HG03460 (cell line): ENCODE measurements around the gene IRF5.
"Not testable (repeated sequence)": the region's sequence is repeated elsewhere in the genome, so short reads cannot be mapped to it uniquely, and the experiment has no call there.

Experiments used
- ATAC-seq: cut with Tn5 transposase; IDR thresholded peaks from one replicate; pipeline ENCODE4 v1.9.1; 2021; ENCODE audit not compliant: unreplicated experiment

IRF5 gene

DNA sequence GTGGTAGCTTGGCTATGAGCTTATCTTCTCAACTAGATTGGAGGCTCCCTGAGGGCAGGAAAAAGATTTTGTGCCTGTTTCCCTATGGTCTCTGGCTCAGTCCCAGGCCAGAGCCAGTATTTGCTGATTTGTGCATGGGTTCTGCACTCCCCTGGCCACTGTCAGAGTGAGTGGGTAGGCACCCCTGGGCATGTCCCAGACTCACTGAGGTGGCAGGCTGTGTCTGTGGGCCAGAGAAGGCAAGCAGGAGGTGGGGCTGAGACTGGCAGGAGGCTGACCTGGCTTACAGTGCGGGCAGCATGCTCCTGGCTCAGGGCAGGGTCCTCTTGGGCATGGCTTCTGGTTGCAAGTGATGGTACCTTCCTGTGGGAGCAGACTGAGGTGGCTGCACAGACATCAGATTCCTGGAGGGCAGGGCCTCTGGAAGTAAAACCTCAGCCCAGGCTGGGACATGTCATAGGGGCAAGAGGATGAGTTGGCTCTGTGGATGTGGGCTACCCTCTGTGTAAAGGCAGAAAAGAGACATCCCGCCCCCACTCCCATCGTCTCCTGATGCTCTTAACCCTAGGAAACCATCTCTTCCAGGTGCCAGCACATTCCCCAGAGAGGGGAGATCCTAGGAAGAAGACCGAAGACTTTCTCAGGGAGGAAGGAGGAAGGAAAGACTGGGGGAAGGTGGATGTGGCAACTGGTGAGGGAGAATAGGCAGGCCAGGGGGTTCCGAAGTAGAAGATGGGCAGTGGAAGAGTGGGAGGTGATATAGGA is 31.5 kb upstream of the IRF5 start:
- no peak for ATAC-seq

DNA sequence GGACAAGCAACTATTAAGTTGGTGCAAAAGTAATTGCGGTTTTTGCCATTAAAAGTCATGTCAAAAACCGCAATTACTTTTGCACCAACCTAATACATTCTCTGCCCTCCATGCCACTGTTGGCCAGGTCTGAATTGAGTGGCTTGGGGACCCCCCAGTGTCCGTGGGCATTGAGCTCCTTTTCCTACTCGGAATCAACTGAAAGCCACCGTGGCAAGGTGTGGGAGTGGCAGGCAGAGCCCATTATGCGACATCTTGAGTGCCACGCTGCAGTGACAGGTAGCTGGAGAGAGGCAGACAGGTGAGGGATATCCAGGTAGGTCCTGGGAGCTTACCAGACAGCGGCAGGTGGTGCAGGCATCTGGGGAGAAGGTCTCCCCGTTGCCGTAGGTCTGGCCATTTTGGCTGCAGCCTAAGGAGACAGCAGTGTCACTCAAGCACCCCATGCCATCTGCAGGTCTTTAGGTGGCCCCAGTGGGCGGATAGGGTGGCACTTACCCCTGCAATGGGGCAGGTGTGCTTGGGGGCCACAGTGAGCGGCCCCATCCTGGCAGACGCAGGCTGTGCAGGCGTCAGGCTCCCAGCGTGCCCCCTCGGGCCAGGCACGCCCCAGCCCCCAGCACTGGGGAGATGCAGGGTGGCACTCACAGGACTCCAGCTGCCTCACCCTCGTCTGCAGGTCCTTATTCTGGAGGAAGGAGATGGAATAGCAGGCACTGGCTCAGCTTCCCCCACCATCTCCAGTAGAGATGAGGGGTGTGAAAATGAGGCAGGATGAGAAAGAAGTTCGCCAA is 30.8 kb upstream of the IRF5 start:
- ATAC-seq: no peak

DNA sequence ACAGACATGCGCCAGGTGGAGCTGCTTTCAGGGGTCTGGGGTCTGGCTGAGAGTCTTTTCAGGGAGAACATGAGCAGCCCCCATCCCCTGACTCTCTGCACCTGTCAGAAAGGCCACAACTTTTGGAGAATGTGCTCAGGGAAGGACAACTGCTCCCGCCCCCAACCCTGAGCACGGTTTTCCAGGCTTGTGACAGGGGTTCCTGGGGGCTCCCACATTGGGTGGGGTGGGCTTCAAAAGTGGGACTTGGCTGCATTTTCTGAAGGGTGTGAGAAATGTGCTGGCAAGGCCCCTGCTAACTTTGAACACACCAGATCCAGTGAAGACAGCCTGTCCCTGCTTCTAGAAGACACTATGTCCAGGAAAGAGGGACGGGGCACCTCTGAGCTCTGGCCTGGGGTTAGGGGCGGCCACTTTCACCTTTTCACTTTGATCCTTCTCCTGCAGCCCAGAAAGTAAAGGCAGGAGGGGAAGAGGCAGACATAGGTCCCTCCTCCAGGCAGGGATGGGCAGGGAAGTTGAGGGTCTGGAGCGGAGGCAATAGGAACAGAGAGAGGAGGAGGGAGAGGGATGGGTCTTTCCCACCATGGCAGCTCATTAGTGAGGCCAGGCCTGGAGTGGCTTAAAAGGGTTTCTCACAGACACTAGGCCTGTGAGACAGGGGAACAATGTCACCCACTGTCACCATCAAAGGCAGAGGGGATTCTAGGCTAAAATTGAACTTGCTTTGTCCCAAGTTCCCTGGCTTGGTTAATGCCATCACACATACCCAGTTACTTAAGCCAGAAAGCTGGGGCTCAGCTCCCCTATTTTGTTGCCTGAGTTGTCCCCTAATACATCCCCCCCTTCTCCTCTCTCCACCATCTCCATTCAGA is 28.7 kb upstream of the IRF5 start:
- no peak for ATAC-seq

DNA sequence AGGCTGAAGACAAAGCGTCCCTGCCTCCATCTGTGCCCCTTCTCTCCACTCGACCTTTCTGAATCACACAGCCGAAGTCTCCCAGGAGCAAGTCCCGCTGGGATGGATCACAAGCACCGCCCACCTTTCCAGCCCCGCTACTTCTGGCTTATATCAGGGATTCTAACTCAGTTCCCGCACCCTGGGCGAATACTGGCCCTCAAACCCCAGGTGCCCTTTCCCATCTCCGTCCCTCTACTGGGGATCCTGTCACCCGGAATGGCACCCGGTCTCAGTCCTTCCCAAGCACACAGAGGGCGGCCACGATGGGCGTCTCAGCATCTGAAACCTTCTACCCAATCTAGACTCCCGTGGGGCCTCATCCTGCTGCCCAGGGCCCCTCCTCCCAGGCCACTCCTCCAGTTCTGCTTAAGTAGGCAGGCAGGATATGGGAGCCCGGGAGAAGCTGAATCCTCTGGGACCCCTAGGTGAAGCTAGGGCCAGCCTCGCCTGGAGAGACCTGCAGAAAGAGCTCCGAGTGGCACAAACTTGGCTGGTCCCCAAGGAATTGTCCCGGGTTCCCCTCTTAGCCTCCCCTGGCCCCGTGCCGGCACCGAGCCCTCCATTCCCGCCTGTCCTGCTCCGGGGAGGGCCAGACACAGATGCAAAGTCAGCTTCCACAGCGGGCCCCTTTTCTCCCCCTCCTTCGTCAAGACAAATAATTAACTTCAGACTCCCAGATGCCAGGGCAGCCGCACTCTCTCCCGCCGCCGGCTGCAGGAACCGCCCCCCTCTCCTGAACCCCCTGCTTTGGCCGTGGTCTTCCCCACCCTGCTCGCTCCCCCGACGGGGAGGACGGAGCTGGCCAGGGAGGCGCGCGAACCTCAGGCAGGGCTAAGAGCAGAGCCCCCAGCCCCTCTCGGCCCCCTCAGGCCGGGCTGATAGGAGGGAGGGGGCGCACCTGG is 27.8 kb upstream of the IRF5 start:
- ATAC-seq: no peak

DNA sequence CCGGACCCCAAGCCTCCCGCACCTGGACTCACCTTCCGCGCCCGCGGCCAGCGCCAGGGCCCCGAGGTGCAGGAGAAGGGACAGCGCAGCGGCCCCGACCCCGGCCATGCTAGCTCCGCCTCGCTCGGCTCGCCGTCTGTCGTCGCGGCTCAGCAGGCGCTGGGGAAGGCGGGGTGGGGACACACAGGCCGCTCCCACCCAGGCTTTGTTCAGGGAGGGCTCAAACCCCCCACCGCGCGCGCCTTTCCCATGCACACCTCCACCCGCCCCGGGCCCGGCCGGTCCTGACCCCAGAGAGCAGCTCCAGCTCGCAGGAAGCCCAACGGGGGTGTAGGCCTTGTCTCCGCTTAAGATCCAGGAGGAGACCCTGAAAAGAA is 27.2 kb upstream of the IRF5 start, which contains the start of gene KCP:
KCP (minus strand) TSS at position 141 of the 377 bp plus-strand sequence; CDS start at position 108, 33 bp downstream.
- ATAC-seq: no peak

DNA sequence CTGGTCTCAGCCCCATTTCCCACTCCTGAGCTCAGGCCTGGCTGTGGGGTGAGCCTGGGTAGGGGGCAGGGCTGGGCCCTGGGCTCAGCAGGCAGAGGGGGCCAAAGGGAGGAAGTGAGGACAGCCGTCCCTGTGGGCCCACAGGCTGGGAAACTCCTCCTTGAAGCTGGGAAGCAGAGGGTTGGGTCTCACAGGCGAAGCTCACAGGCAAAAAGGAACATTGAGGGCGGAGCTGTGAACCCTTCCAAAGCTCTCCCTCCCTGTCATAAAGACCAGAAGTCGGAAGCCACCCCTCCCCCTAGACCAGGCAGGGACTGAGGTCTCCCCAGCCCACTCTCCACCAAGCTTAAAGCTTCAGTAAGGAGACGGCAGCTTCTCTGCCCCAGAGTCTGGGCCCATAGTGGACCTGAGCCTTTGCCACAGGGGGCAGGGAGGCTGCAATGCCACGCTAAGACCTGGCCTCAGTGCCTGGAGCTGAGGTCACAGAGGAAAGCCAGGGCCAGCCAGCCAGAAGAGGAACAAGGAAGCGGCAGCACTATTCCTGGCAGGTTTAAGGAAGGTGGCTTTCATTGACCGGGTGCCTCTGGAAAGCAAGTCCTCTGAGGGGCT is 26.2 kb upstream of the IRF5 start:
- no peak for ATAC-seq

DNA sequence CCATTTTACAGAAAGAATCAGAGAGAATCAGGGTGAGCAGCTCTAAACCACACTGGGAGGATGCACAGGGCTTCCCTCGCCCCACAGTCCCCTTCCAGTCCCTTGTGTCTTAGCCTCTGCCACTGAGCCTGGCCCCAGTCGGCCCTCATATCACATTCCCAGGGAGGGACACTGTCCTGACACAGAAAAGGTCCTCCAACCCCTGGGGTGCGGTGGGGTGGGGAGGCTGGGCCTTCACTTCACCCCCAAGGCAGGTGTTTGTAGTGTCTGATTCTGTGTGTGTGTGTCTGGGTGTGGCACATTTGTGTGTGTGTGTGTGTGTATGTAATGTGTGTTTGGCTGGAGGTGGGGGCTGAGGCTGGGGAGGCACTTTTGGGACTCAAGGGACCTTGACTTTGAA is 25.4 kb upstream of the IRF5 start:
- no peak for ATAC-seq

DNA sequence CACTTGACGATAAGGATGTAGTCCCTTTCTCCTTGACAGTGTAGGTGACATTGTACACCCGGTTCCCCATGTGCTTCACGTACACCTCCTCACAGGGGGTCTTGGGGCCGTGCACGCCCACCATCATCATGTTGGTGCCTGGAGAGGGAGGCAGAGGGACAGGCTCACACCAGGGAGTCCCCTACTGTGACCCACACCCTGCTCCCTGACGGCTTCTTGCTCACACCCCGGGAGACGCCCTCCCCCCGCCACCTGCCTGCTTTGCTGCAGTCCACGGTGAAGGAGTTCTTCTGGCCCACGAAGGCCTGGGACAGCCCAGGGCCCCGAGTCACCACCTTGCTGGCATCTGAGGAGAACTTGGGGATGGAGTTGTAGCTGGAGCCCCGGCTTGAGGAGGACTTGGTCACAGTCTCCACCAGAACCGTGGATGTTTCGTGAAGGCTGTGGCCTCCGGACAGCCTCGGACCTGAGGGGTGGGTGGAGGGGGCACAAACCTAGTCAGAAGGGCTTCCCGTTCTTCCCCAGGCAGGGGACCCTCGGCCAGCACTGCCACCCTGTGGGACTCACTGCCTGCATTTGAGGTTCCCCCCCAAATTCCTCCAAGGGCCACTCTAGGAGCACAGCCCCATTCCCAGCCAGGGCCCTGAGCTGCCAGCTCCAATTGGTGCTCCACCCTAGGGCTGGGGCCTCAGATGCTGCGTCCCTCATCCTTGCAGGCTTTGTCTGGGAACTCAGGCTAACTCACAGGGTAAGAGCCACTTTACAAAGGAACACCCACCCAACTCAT is 24.8 kb upstream of the IRF5 start:
- not testable (repeated sequence) for ATAC-seq

DNA sequence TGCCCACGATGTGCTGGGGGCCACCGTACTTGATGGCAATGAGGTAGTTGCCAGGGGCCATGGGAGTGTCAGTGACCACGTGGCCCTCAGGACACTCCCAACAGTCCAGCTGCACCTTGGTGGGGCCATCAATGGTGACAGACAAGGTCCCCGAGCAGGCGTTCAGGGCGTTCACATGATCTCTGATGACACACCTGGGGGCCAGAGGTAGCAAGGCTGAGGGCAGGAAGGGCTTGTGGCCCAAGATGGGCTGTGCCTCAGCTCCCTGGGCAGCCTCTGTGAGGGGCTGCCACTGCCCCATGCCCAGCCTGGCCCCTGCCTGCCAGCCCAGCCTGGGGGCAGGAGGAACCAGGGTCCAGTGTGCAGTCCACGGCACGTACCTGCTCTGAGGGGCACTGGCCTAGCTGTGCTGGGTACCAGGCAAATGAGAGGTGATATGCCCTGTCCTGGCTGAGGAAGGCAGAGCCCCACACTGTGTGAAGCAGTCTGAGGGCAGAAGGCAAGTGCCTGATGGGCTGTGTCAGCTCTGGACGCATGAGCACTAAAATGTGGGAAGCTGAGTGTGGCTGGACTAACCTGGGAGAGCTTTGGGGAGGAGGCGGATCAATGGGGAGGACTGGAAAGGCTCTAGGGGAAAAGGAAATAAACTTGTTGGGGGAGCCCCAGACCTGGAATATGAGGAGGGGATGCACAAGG is 23.7 kb upstream of the IRF5 start:
- ATAC-seq: no peak

DNA sequence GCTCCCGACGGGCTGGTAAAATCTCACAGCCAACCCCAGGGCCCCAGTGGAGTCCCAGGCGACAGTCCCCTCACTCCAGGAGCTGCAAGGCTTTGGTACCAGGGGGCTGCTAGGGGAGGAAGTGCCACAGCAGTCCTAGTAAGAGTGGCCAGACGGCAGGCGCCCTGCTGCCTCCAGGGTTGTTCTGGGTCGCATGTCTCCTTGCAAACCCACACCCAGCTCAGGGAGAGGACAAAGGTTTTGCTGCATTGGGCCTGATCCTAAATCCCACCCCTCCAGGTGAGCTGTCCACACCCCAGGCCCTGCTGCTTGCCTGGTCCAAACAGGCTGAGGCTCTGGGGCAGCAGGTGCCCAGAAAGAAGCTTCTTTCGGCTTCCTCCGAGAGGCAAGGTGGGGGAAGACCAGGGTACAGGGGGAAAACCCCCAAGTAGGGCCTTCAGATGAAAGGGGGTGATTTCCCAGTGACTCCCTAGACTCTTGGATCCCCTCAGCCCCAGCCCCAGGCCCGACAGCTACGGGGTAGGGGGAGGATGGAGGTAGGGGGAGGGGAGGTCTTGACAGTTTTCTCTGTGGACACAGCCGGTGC is 23.1 kb upstream of the IRF5 start:
- peak; percentile 63 for ATAC-seq

DNA sequence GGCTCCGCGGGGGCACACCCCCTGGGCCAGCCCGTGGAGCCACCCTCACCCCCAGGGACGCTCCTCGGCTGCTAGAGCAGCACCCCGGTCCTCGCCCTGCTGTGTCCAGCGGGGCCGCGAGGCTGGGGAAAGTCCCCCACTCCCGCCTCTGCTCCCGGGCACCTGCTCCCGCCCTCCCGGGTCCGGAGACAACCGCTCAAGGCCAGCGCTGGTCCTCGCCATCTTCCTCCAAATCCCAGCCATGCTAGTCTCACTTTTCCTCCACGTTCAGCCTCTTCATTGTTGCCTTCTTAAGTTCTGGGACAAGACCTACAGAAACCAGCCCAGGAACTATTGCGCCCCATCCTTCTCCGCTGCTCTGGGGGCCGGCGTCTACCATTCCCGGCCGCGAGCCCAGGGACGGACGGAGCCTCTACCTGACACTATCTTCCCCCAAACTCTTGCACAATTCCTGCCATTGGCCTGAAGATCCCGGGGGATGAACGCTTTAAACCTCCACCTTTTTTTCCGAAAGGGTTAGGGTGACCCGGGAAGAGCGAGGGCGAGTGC is 22.4 kb upstream of the IRF5 start:
- peak; percentile 8 for ATAC-seq

DNA sequence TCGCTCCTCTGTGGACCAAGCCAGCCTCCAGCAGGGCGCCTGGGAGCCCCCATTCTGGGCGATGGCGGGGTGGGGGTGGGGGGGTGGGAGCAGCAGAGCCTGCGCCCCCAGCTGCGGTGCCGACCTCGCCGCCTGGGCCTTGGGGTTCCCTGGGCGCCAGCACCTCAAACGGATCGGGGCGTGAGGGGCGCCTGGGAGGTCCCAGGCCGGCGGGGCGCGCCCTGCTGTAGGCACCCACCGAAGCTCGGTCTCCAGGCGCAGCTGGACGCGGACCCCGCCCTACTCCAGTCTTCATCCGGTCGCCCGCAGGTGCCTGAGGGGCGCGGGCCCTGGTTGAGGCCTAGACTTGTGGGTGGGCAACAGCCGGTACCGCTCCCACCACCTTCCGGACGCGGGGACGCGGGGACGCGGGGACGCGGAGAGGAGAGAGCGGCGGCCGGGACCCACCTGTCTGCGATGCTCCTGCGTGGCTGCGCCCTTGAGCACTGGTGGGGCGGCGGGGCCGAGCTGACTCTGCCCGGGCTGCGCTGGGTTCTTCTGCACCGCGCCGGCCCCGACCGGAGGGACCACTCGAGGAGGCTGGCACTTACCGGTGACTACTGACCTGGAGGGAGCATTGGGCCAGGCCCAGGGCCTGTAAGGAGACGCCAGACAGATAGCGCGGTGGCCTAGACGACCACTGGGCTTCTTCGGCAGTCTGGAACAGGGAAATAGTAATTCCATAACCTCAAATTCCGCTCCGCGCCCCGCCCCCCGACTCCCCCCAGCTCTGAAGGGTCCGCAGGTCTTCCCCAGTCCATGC is 21.7 kb upstream of the IRF5 start:
- no peak for ATAC-seq

DNA sequence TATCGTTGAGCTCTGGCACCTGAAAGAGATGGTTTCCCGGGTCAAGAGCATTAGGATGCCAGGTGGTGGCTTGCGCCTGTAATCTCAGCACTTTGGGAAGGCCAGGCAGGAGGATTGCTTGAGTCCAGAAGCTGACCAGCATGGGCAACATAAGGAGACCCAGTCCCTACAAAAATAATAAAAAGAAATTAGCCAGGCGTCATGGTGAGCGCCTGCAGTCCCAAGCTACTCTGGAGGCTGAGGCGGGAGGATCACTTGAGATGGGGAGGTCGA is 21.1 kb upstream of the IRF5 start:
- no peak for ATAC-seq

DNA sequence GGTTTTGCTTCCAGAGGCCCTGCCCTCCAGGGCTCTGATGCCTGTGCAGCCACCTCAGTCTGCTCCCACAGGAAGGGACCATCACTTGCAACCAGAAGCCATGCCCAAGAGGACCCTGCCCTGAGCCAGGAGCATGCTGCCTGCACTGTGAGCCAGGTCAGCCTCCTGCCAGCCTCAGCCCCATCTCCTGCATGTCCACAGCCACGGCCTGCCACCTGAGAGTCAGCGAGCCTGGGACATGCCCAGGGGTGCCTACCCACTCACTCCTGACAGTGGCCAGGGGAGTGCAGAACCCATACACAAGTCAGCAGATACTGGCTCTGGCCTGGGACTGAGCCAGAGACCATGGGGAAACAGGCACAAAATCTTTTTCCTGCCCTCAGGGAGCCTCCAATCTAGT is 20.6 kb upstream of the IRF5 start:
- ATAC-seq: no peak

DNA sequence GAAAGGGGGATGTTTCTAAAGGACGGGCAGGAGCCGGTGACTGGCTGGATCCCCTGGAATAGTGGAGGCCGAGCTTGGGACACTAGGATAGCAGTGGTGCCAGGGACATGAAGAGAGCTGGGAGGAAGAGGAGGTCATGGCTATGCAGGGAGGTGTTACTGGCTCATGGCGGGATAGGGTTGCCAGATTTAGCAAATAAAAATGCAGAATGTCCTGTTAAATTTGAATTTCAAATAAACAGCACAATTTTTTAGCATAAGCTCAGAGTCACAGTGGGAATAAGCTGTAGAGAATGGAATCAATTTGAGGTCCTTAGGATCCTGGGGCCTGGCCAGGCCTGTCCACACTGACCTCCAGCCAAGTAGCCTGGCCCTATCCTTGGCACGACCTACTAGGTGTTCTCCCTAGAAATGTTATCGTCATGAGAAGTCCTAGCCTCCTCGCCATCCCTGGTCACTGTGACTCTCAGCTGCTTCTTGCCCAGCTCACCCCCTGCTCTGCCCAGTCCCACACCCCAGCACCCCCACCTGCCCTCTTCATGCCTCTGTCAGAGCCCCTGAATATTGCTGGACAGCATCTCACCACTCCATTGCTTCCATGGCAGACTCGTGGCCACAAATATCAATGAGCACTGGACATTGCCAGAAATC is 19.6 kb upstream of the IRF5 start:
- no peak for ATAC-seq

DNA sequence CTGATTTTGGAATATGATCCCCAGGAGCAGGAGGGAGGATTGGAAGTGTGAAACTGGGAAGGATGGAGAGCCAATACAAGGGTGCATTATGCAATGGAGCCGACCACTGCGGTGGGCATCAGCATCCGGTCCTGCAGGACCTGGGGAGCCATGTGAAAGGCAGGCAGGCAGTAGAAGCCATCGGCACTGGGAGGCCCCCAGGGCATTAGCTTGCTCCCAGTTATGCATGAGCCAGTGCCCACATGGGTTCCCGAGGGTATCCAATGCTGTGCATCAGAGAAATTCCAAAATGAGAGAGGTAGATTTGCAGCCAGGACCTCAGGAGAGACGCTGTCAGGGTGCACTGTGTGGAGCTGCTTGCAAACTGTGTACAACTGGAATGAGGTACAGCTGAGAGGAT is 18.5 kb upstream of the IRF5 start:
- ATAC-seq: no peak
